ENCODE results near the gene AMZ1.
"Not testable (repeated sequence)": the region's sequence is repeated elsewhere in the genome, so short reads cannot be mapped to it uniquely, and the experiment has no call there.

The AMZ1 gene

GRCh38 chr7:2734084-2734686, 46.2 kb downstream of the AMZ1 start:
- Histone ChIP-seq H3K4me1 (ENCODE audit: control insufficient read depth, insufficient read depth, low read length, poor library complexity, severe bottlenecking) (no peaks in the 10 kb centered on the region), H3K27ac (ENCODE audit: insufficient read depth, low read length, poor library complexity, severe bottlenecking) (no peak overlapping the region)

DNA sequence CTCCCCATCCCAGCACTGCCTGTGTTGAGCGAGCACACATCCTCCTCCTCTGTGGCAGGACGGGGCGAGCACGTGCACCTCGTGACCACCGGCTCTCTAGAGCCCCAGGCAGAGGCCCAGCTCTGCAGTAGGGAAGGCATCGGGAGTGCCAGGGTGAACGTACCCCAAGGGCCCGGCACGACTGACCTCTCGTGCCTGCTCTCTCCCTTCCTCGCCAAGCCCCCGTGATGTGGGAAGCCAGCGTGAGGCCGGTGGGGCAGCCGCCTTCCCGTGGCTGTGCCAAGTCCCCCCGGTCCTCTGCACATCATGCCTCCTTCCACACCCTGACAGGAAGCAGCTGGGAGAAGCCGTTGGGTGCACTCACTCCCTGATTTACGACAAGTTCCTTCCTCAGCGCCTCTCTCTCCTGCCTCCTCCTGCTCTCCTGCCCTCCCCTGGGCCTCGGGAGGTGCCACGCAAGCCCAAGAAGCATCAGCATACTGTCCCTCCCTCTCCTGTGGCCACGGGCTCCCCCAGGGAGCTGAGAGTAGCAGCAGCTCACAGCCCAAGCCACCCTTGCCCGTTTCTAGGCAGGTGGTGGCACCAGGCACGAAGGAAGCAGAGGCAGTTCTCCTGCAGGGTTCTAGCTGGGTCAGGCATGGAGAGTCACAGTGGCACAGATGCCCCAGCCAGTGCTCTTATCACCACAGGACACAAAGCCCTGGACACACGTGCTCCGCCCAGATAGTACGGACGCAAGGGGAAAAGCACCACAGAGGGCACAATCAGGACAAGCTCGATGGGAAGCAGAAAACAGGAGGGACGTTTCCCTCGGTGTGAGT, 47.0 kb downstream of the AMZ1 start:
- H3K27me3 ChIP-seq (replicated peaks; ENCODE audit: control insufficient read depth, insufficient read depth, low read length, poor library complexity, severe bottlenecking), result no peaks in the 10 kb centered on the region
- no peak for DNase-seq
- no peaks in the 10 kb centered on the region for H3K9me3 ChIP-seq (ENCODE audit: control insufficient read depth, low read length)
- no peaks in the 10 kb centered on the region for H3K4me1 ChIP-seq (ENCODE audit: control insufficient read depth, insufficient read depth, low read length, poor library complexity, severe bottlenecking)
- no peak overlapping the region for H3K27ac ChIP-seq (ENCODE audit: insufficient read depth, low read length, poor library complexity, severe bottlenecking)
- peaks cover 10% of the 10 kb centered on the region for H3K36me3 ChIP-seq (ENCODE audit: control insufficient read depth, insufficient read depth, low read length)
- H3K4me3 ChIP-seq (ENCODE audit: insufficient read depth, low read depth, low read length, poor library complexity, severe bottlenecking), result no peak overlapping the region

More at GRCh38 chr7:2734084-2734686, 46.2 kb downstream of the AMZ1 start:
- Histone ChIP-seq H3K9me3 (ENCODE audit: control insufficient read depth, low read length) (no peaks in the 10 kb centered on the region), H3K4me3 (ENCODE audit: insufficient read depth, low read depth, low read length, poor library complexity, severe bottlenecking) (no peak overlapping the region), H3K36me3 (ENCODE audit: control insufficient read depth, insufficient read depth, low read length) (peaks cover 10% of the 10 kb centered on the region), H3K27me3 (replicated peaks; ENCODE audit: control insufficient read depth, insufficient read depth, low read length, poor library complexity, severe bottlenecking) (no peaks in the 10 kb centered on the region)
- no peak for DNase-seq

- DNase-seq, result no peak
- H3K27ac ChIP-seq (ENCODE audit: insufficient read depth, low read length, poor library complexity, severe bottlenecking), result no peak overlapping the region
- no peaks in the 10 kb centered on the region for H3K27me3 ChIP-seq (replicated peaks; ENCODE audit: control insufficient read depth, insufficient read depth, low read length, poor library complexity, severe bottlenecking)
- H3K4me1 ChIP-seq (ENCODE audit: control insufficient read depth, insufficient read depth, low read length, poor library complexity, severe bottlenecking), result no peaks in the 10 kb centered on the region
- H3K9me3 ChIP-seq (ENCODE audit: control insufficient read depth, low read length), result no peaks in the 10 kb centered on the region
- peaks cover 8% of the 10 kb centered on the region for H3K36me3 ChIP-seq (ENCODE audit: control insufficient read depth, insufficient read depth, low read length)
- no peak overlapping the region for H3K4me3 ChIP-seq (ENCODE audit: insufficient read depth, low read depth, low read length, poor library complexity, severe bottlenecking)
These were observed 47.7 kb downstream of the AMZ1 start for GRCh38 chr7:2735744-2736143.

- Histone ChIP-seq H3K4me3 (ENCODE audit: insufficient read depth, low read depth, low read length, poor library complexity, severe bottlenecking) (no peak overlapping the region), H3K36me3 (ENCODE audit: control insufficient read depth, insufficient read depth, low read length) (peaks cover 1% of the 10 kb centered on the region), H3K4me1 (ENCODE audit: control insufficient read depth, insufficient read depth, low read length, poor library complexity, severe bottlenecking) (no peaks in the 10 kb centered on the region), H3K9me3 (ENCODE audit: control insufficient read depth, low read length) (no peaks in the 10 kb centered on the region), H3K27ac (ENCODE audit: insufficient read depth, low read length, poor library complexity, severe bottlenecking) (no peak overlapping the region), H3K27me3 (replicated peaks; ENCODE audit: control insufficient read depth, insufficient read depth, low read length, poor library complexity, severe bottlenecking) (no peaks in the 10 kb centered on the region)
- DNase-seq, result no peak
These were observed 48.5 kb downstream of the AMZ1 start for GRCh38 chr7:2736411-2736914.

- not testable (repeated sequence) for H3K4me3 ChIP-seq (ENCODE audit: insufficient read depth, low read depth, low read length, poor library complexity, severe bottlenecking); H3K27ac ChIP-seq (ENCODE audit: insufficient read depth, low read length, poor library complexity, severe bottlenecking); H3K36me3 ChIP-seq (ENCODE audit: control insufficient read depth, insufficient read depth, low read length); DNase-seq; H3K4me1 ChIP-seq (ENCODE audit: control insufficient read depth, insufficient read depth, low read length, poor library complexity, severe bottlenecking); H3K9me3 ChIP-seq (ENCODE audit: control insufficient read depth, low read length); H3K27me3 ChIP-seq (replicated peaks; ENCODE audit: control insufficient read depth, insufficient read depth, low read length, poor library complexity, severe bottlenecking)
These were observed 49.2 kb downstream of the AMZ1 start for GRCh38 chr7:2737005-2737743.

- Histone ChIP-seq H3K4me3 (ENCODE audit: insufficient read depth, low read depth, low read length, poor library complexity, severe bottlenecking) (no peak overlapping the region), H3K27ac (ENCODE audit: insufficient read depth, low read length, poor library complexity, severe bottlenecking) (no peak overlapping the region), H3K36me3 (ENCODE audit: control insufficient read depth, insufficient read depth, low read length) (no peaks in the 10 kb centered on the region), H3K4me1 (ENCODE audit: control insufficient read depth, insufficient read depth, low read length, poor library complexity, severe bottlenecking) (no peaks in the 10 kb centered on the region), H3K27me3 (replicated peaks; ENCODE audit: control insufficient read depth, insufficient read depth, low read length, poor library complexity, severe bottlenecking) (no peaks in the 10 kb centered on the region), H3K9me3 (ENCODE audit: control insufficient read depth, low read length) (no peaks in the 10 kb centered on the region)
- no peak for DNase-seq
These were observed 50.0 kb downstream of the AMZ1 start for GRCh38 chr7:2737771-2738540.

DNA sequence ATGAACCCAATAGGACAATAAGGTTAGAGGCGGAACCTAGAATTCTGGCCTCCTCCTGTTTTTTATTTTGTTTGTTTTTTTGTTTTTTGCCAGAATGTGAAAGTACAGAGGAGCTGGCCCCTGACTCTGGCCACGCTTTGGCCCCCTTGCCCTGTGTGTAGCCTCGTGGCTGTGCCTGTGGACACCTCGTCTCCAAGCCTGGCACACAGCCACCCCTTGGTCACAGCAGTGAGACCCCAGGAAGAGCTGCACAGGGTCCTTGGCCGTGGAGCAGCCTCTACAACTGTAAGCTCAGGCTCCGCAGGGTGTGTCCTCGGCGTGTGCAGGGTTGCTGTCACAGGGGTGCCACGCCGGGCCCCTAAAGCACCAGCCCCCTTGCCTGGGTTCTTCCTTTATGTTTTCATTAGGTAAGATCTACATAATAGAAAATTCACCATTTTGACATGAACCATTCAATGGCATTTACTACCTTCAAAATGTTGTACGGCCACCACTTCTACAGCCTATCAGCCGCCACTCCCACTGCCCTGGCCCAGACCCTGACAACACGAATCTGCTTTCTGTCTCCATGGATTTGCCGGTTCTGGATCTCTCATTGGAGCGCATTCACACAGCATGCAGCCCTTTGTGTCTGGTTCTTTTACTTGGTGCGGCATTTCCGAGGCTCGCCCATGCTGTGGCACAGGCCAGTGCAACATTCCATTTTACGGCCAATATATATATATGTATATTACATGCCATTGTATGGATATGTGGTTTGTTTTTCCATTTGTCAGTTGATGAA, 51.0 kb downstream of the AMZ1 start:
- Histone ChIP-seq H3K4me3 (ENCODE audit: insufficient read depth, low read depth, low read length, poor library complexity, severe bottlenecking) (no peak overlapping the region), H3K4me1 (ENCODE audit: control insufficient read depth, insufficient read depth, low read length, poor library complexity, severe bottlenecking) (no peaks in the 10 kb centered on the region), H3K36me3 (ENCODE audit: control insufficient read depth, insufficient read depth, low read length) (no peaks in the 10 kb centered on the region), H3K9me3 (ENCODE audit: control insufficient read depth, low read length) (no peaks in the 10 kb centered on the region), H3K27me3 (replicated peaks; ENCODE audit: control insufficient read depth, insufficient read depth, low read length, poor library complexity, severe bottlenecking) (no peaks in the 10 kb centered on the region), H3K27ac (ENCODE audit: insufficient read depth, low read length, poor library complexity, severe bottlenecking) (no peak overlapping the region)
- DNase-seq, result no peak

- H3K36me3 ChIP-seq (ENCODE audit: control insufficient read depth, insufficient read depth, low read length), result not testable (repeated sequence)
These were observed 55.7 kb downstream of the AMZ1 start for GRCh38 chr7:2743523-2744185.

GRCh38 chr7:2748684-2749083, 60.7 kb downstream of the AMZ1 start:
- H3K27me3 ChIP-seq (replicated peaks; ENCODE audit: control insufficient read depth, insufficient read depth, low read length, poor library complexity, severe bottlenecking); H3K27ac ChIP-seq (ENCODE audit: insufficient read depth, low read length, poor library complexity, severe bottlenecking); H3K4me3 ChIP-seq (ENCODE audit: insufficient read depth, low read depth, low read length, poor library complexity, severe bottlenecking); DNase-seq; H3K36me3 ChIP-seq (ENCODE audit: control insufficient read depth, insufficient read depth, low read length); H3K9me3 ChIP-seq (ENCODE audit: control insufficient read depth, low read length); H3K4me1 ChIP-seq (ENCODE audit: control insufficient read depth, insufficient read depth, low read length, poor library complexity, severe bottlenecking): not testable (repeated sequence)

More at GRCh38 chr7:2743523-2744185, 55.7 kb downstream of the AMZ1 start:
- H3K9me3 ChIP-seq (ENCODE audit: control insufficient read depth, low read length); H3K27ac ChIP-seq (ENCODE audit: insufficient read depth, low read length, poor library complexity, severe bottlenecking); H3K27me3 ChIP-seq (replicated peaks; ENCODE audit: control insufficient read depth, insufficient read depth, low read length, poor library complexity, severe bottlenecking); DNase-seq; H3K4me1 ChIP-seq (ENCODE audit: control insufficient read depth, insufficient read depth, low read length, poor library complexity, severe bottlenecking); H3K4me3 ChIP-seq (ENCODE audit: insufficient read depth, low read depth, low read length, poor library complexity, severe bottlenecking): not testable (repeated sequence)
